Lung microvascular endothelial cell (primary cell): ENCODE data around the gene ZEB2. TPM values are rescaled to one million over a fixed set of nuclear protein-coding genes. Genes with fewer than 3 reads are reported as not detected.
A peak's percentile ranks its signal among the peaks of the same experiment; 100 is the strongest.

Source experiments
- DNase-seq, 2 donors: peaks; one replicate each; pipeline versions ENCODE4 v3.0.0 to v3.0.0-alpha.2; 2010; ENCODE audit warnings: low read depth in 2 of 2
- total RNA-seq: library from RNA; depleted of rRNA; stranded (reverse); fragments of >200 nt; gene quantifications from 2 replicates; pipeline ENCODE4 v1.2.1, GENCODE V29; 2014

ZEB2 gene
- 0.60 and 1.3 TPM in 2 replicates for total RNA-seq

DNA sequence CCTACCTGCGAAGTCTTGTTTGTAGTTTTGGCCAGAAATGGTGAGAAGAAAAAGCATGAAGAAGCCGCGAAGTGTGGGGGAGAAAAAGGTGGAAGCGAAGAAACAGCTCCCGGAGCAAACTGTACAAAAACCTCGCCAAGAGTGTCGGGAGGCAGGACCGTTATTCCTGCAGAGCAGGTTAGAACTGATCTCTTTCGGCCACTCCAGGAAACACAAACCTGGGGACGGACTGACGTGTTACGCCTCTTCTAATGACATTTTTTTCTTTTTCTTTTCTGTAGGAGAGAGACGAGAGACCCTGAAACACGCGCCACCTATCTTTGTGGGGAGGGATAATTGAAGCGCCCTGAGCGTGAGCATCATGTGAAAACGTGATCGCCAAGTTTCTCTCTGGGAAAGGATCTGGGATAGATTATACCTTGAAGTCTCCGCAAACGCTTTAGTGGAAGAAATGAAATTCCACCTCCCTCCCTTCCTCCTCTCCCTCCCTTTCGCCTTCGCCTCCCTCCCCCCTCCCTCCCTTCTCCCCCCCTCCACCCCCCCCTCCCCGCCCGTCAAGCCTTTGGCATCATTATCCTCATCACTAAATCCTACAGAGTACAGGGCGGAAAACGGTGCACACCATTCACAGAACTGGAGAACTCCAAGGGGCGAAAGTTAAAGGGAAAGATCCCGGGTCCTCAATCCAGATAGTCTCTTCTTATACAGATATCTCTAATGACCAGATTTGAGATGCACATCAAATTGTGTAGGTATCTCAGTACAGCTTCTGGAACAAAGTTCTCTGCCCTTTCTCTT lies at the start of gene ZEB2:
ZEB2 (minus strand) TSS at position 186 of the 798 bp plus-strand sequence. CDS start 2,769 bp downstream, outside the sequence.
- peak; percentile 68 to 80 for DNase-seq

DNA sequence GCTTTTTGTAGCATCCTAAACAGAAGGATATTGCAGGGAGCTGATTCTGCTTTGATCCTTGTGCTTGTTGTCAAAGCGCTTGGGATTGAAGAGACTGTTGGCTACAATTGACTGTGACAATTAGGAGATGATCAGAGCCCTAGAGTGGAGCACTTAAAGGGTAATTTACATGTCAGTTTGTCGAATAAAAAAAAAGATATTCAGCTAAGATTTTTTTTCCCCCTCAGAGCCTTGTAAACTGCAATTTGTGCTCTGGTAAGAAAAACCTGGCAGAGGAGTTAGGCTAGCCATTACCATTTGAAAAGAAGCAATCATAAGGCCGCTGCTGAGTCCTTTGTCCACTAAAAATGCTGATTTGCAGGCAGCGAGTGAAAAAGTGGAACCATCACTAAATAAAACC lies 47.8 kb upstream of the ZEB2 start:
- DNase-seq = no peak

DNA sequence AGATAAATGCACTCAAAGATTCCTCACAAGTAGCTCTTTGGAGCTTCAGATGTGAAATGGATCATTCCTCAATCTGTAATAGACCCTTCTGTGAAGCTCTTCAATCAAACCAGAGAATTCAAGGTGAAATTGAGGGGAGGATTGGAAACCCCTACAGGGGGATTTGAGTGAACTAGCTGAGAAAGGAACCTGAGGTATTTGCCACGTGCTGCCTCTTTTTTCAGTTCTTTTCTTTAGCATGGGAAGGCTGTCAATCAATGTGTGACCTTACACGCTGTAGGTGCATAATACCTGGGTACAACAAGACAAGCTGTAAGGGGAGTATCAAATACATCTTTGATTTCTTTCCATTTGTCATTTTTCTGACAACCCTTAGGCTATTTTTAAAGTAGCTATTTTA lies 46.5 kb upstream of the ZEB2 start:
- DNase-seq = no peak

DNA sequence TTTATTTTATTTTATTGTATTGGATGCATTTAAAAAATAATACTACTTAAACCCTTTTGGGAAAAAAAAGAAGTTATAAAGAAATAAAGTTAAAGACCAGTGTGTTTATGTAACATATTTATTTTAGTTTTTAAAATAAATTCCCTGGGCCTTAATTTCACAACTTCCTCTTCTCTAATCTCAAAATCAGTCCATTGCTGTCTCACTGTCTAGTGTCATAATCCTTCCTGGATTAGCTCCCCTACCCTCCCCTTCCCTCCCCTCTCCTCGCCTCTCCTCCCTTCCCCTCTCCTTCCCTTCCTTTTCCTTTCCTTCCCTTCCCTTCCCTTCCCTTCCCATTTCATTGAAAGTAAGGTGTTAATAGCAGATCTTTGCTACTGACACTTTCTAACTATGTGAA lies 40.3 kb upstream of the ZEB2 start:
- DNase-seq = no peak

DNA sequence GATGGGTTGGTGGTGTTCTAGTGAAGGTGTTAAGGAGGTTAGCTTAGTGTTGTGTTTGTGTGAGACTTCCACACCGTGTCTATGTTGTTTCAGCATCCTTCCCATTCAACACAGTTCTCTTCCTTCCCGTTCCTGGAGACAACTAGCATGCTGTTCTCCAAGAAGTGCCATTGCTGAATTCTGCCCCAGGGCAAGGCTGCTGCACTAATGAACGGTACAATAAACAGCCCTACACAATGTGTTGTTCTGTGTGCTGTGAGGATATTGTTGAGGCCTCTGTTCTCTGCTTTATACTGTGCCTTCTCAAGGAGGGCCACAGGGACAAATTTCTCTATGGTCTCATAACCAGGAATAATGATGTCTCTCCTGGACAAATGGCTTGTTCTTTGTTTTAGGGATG lies 39.8 kb upstream of the ZEB2 start:
- no peak for DNase-seq

DNA sequence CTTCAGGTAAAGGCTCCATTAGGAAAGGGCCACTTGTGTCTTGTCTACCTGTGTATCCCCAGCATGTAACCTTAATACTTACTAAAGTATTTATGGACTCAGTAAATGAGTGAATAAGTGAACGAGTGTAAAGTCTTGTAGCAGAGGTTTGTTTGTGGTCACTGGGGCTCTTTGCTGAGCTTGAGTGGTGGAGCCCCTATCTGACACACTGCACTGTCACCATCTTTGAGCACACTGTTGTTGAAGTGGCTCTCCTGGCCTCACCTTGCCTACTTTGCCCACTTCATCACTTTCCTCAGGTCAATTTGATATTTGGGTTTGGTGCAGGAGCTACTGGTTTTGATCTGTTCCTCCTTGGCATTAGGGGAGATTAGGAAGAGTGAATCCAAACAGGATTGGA lies 39.3 kb upstream of the ZEB2 start:
- no peak for DNase-seq

DNA sequence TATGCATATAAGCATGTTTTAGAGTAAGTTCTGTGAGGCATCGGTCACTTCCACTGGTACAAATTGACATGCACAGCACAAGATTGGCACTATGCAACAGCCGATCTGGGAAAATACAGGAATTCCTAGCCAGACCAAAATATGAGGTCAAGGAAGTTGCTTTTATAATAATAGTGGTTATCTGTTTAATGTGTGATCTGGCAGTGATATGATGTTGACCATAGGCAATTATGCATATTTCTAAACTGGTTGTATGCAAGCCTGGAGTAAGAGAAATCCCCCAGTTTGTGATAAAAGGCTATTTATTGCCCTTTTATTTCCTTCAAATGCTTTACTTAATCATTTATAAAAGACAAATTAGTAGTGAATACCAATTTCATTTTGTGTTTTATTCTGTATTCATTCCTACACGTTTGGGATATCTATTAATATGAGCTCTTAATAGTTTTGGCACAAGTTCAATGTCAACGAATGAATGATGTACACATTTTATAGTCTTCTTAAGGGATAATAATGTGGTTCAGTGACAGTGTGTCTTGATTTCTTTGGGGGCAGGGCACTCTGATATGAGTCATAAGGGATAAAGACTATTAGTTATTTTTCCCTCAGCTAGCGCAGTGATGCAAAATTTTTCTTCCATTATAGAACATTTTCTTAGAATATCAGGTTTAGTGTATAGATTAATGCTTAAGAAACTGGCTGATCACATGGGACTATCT lies 34.7 kb upstream of the ZEB2 start:
- DNase-seq = no peak

DNA sequence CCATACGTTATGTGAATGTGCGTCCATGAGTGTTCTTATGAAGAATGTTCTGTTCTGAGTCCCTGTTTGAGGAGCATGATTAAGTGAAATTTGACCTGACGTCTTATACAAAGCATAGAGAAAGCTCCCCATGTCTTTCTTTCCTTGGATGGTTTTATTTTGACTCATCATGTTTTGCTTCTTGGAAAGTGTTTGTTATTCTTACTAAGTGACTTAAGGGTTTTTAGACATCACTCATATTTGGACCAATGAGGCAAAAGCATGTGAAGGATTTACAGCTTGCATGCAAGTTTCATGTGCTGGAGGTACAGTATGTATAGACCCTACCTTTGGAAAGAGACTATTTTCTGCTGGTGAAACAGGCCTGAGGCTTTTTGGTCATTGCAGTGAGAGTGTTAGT lies 33.5 kb upstream of the ZEB2 start:
- DNase-seq = peak in 1 of 2 donors; percentile 75

DNA sequence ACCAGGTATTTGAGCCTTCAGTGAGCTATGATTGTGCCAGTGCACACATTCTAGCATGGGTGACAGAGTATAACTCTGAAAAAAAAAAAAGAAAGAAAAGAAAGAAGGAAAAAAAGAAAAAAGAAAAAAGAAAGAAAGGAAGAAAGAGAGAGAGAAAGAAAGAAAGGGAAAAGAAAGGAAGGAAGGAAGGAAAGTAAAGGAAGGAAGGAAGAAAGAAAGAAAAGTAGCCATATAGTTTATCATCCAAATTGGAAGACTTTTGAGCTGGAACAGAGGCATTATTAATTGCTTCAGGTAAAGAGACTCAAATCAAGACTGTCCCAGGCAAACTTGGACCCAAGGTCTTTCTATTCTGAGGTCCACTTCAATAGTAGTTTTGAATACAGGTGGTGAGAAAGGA lies 32.9 kb upstream of the ZEB2 start:
- DNase-seq = no peak

DNA sequence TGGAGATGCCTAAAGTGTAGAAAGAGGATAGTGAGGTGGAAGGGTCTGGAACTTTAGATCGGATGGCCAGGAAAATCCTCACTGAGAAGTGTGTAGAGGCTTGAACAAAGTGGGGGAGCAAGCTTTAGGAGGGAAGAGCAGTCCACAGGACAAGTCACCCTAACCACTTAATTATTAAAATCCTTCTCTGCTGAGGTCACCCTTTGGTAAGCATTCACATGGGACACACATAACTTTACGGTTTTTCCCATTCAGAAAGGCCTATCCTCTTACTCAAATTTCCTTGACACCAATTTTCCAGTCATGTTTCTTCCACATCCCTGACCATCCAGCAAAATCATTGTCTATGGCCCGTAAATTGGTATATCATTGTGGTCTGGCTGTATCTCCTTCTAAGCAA lies 31.0 kb upstream of the ZEB2 start:
- no peak for DNase-seq

DNA sequence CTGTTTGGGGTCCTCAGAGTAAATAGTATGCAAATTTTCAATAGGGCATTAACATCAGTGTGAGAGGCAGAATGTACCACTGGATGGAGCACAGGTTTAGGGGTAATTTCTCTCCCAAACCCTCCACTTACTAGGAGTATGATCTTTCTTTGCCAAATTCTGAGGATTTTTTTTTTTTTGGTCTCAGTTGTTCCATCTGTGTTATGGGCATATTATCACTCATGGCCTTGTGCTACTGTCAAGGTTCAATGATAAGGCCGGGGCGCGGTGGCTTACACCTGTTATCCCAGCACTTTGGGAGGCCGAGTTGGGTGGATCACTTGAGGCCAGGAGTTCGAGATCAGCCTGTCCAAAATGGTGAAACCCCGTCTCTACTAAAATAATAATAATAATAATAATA lies 30.2 kb upstream of the ZEB2 start:
- no peak for DNase-seq

DNA sequence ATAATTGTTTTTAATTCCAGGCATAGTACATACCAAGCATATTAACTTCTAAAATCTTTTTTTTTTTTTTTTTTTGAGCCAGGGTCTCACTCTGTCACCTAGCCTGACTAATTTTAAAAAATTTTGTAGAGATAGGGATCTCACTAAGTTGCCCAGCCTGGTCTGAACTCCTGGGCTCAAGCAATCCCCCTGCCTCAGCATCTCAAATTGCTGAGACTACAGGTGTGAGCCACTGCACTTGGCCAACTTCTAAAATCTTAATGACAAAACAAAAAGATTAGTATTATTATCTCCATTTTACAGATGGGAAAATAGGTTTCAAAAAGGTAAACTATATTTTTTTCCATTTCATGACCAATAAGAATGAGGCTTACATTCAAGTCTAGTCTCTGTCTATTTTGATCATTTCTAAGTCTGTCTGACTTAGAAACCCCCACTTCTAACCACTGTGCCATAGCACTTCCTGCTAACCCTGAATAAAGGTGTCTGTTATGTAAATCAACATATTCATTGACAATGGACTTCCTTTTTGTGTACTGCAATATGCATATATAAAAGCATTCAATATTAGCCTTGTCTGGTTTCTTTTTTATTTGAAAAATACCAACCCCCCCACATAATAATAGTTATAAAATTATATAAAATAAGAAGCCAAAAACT lies 28.7 kb upstream of the ZEB2 start:
- no peak for DNase-seq

DNA sequence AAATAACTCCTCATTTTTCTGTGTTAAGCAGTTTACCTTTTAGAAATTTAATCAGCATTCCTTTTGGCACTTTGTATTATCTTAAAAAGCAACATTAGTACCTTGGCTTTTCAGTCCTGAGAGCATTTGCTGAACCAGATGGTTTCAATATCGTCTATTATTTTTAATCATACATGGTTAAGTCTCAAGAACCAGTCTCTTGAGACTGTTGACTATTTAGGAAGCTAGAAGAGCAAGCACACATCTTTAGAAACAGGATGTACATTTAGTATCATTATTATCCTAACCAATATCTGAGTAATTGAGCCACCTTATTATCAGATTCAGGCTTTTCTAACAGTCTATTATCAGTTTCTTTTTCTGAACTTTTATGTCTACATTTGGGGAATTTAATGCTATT lies 28.2 kb upstream of the ZEB2 start:
- no peak for DNase-seq

DNA sequence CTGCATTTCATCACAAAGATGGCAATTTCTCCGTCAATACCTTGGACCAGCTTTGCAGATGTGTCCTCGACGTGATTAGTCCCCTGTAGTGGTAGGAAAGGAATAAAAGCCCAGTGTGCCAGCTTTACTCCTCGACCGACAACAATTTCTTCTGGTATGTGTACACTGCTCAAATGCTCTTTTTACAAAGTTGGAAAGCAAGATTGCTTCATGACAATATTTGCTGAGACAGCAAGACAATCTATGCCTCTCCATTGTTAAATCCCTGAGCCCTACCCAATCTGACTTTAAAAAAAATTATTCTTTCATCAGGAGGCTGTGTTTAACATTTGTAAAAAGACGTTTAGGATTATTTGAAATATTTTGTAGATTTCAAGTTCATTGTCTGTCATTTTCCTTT lies 27.6 kb upstream of the ZEB2 start:
- no peak for DNase-seq

DNA sequence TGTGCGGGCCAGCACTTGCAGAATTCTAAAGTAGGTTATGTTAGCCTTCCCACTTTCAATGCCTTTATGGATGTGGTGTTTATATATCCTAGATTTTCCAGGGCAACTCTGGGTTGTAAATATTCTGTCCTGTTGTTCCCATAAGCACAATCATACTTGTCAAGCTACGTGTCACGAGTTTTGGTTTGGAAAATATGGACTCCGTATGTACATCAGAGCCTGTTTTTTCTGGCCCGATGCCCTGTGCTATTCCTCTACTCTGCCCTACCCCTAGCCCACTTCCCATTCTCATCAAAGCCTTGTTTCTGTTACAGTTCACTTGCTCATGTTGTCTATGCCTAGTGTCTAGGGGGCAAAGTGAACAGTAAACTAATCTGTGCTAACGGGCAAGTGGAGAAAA lies 27.0 kb upstream of the ZEB2 start:
- DNase-seq = peak in 1 of 2 donors; percentile 86

DNA sequence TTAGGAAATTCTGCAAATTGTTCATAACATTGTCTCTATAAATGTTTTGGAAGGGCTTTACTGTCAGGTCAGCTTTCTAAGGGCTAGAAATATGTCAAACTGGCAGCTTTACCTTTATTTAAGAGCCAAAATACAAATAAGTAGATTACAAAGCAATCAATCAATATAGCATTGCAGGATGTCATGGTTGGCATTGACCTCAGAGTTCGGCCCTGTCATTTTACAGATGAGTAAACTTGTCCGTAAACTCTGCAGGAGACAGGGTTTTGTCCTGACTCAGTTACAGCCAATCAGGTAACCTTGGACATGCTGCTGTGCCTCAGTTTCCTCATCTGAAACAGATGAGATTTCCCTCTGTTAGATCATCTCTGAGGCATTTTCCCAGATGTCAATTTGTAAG lies 25.9 kb upstream of the ZEB2 start:
- DNase-seq = no peak

DNA sequence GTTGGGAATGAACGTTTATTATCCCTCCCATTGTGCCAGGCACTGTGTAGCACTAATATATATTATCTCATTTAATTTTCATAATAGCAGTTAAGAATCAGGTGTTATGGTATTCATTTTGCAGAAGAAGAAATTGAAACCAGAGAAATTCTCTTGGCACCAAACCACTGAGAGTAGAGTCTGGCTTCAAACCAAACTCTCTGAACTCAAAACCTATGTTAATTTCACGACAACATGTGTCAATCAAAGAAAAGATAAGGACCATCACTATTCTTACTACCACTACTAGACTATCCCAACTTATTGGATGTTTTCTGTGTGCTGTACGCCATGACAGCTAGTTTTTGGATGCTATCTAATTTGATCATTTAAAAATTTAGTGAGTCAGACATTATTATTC lies 24.1 kb upstream of the ZEB2 start:
- DNase-seq = no peak

DNA sequence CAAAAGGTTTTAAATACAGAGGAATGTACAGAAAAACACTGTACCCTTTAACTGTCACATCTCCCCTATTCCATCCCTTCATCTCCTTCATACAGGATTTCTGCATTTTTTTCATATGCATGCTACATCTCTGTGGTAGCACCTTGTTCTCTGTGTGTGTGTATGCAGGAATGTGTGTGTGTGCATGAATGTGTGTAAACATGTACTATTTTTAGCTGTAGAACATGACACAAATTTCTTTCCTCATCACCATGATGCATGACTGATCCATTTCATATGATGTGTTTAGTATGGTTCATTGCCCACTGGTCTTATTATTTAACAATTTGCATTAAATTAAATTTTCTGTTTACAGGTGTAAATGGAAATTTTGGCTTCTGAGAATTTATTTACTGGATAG lies 21.5 kb upstream of the ZEB2 start:
- no peak for DNase-seq

DNA sequence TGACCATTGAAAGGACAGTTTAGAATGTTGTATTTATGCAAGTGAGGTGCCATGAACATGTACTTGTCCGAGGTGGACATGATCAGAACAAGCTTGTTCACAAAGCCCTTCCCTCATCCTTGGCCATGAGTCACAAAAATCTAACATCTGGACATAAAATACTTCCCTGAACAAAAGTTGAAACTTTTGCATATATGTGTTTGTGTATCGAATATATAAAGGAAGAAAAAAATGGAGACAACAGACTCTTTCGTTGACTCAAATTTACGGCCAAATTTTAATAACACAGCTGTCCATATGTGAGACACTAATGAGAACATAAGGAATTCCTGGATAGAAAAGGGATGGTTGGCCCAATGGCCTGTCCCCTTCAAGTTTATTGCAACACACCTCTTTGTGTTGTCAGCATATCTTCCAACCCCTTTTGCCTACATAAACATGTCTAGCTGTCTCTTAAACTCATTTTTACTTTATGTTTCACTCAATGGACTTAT lies 19.4 kb upstream of the ZEB2 start:
- no peak for DNase-seq

DNA sequence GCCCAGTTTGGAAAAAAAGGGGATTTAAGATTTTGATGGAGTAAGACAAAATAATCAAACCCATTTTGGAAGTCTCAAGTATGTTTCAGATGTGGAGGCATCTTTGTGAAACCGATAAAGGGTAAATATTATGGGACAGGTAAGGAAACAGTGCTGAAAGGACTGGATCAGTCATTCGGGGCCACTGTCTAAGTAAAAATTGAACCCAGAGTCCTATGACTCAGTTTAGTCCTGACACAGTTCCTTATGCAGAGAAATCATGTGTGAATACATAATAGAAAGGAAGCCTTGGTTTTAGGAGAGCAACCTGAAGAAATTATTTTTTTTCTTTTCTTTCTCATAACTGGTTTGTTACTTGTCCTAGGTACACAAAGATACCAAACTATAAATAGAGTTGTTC lies 15.4 kb upstream of the ZEB2 start:
- DNase-seq = no peak

DNA sequence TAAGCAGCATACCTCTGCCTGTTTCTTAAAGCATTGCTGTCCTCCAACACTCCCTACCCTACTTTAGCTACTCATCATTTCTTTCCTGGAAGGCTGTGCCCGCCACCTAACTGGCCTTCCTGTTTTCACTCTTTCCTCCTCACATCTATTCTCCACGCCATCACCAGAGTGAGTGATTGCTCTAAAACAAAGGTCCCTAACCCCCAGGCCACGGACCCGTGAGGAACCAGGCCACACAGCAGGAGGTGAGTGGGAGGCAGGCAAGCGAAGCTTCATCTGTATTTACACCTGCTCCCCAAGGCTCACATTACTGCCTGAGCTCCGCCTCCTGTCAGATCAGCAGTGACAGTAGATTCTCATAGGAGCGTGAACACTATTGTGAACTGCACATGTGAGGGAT lies 13.3 kb upstream of the ZEB2 start:
- DNase-seq = no peak

DNA sequence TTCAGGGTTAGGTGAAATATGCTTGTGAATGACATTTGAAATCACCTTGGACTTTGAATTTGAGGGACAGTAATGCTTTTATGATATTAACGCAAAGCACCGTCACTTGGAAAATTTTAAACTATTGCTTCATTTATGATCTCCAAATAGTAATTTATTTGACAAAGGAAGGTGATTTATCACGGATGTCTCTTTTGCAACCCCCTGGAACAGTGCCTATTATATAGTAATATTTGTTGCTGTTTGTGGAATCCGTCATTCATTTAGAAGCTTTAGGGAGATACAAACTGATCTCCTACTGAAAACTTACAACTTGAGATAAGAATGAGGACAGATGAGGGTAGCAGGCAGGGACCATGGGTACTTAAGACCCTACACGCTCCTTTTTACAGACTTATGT lies 10.7 kb upstream of the ZEB2 start:
- DNase-seq = no peak

DNA sequence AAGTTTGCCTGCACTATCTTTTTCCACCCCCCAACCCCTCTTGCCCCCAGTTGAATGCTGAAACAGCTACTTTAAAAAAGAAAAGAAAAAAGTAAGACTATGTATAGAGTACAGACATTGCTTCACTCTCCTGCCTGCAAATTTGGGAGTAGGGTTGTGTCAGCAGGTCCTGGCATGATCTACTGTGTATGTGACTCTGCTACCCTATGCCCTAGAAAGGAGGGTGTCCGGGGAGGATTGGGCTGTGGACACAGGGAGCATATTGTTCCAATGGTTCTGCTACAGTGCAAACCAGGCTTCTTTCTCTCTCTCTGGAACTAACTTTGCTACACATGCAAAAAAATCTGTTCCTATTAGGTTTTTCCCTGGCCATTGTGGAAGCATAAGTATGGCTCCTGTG lies 9.9 kb upstream of the ZEB2 start:
- no peak for DNase-seq
